NCI-H510A (cell line): ENCODE data around the gene LENG1.

Experiments used
- DNase-seq: peaks from one replicate; lab custom pipeline; 2025; lab: John Stamatoyannopoulos, UW

Gene LENG1

DNA sequence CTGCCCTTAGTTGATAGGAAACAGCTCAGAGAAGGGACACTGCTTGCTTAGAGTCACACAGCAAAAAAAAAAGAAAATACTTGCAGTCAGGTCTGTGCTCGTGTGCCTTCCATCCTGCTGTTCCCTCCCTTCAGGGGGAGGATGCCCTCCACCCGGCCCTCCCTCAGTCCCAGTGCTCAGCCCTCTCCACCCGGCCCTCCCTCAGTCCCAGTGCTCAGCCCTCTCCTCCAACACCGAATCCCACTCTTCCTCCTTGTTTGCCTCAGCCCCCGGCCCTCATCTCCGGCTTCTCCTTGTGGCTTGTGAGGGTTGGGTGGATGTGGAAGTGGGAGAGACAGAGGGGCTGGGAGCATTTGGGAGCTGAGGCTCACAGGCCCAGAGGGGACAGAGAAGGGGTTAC, 49.9 kb downstream of the LENG1 start:
- DNase-seq = no peak

DNA sequence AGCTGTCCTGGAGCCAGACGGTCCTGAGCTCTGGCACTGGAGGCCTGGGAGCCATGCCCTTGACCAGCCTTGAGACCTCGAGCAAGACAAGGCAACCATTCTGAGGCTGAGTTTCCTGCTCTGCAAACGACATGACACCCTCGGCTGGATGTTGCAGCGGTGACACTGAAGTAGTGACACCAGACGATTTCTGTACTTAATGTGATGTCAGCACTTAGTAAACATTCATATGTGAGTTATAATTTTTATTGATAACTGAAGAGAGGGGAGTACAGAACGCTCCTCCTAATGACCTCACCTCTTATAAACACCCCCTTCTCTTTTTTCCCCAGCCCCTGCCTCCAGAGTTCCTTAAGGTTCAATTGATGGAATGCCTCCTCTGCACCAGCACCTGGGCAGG, 51.0 kb downstream of the LENG1 start:
- no peak for DNase-seq

DNA sequence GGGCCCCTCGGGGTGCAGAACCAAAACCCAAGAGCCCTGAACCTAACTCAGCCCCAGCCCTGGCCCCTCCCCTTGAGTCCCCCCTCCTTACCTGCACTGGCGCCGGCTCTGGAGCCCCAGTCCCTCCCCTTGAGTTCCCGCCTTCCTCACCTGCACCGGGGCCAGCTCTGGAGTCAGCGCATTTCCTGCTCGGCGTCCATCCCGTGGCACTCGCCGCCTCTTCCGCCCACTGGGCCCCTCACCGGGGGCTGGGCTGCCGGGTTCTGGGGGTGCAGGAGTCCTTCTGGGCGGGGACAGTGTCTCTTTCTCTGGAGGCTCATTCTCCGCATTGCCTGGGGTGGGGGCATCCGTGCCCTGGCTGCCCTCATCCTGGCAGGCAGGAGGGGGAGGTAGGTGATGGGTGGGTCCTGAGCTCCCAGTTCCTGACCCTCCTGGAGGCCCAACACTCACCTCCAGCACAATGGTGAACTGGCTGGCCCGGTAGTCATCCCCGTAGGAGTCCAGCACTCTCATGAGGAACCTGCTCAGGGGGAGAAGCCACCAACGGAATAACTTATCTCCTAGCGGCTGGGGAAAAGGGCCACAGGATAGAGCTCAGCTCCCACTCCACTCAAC, 51.5 kb downstream of the LENG1 start:
- no peak for DNase-seq

DNA sequence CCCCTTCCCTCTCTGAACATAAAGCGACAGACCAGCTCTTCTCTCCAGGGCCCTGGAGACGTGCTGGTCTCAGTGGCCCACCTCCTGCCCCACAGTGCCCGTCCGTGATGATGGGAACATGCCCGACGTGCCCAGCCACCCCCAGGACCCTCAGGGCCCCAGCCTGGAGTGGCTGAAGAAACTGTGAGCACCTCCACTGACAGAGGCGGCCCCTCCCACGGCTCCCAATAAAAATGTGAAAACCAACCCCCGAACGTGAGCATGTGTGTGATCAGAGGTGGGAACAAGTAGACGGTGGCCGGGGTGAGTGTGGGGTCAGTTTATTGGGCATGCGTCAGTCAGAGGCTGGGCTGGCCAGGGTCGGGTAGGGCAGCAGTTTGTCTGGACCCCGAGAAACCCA, 52.8 kb downstream of the LENG1 start:
- DNase-seq = no peak

DNA sequence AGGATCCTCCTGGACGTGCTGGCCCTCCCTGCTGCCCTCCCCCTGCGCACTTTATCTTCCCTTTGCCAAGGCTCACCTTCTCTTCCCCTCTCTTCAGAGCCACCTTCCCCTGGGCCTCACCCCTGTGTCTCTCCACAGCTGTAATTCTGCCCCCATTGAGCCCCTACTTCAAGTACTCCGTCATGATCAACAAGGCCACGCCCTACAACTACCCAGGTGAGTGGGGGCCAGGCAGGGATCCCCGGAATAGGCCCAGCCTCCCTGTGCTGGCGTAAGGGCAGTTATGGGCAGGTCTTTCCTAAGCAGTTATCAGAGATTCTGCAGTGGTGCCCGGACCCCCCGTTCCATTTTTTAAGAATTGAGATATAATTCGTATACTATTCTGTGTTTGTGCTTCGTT, 53.7 kb downstream of the LENG1 start:
- DNase-seq = no peak
